22Rv1 (cell line): ENCODE results near the gene PLXNA2.

ENCODE experiments used
- H3K27ac ChIP-seq: fragments of 450-650 bp; 2 replicates; pipeline ENCODE4 v1.5.1; 2017
- CTCF ChIP-seq: fragments of 450-650 bp; IDR thresholded peaks from 2 replicates; pipeline ENCODE4 v1.5.1; 2017; ENCODE audit warnings: mild to moderate bottlenecking
- ZFX ChIP-seq: fragments of 450-650 bp; IDR thresholded peaks from 2 replicates; pipeline ENCODE4 v1.6.1; 2017; ENCODE audit warnings: antibody characterized with exemption, borderline replicate concordance

Gene PLXNA2

GRCh38 chr1:208243967-208244916 is at the start of gene PLXNA2:
Gene PLXNA2 (minus strand): TSS chr1:208244384. CDS start chr1:208217922, 26,462 bp downstream.
- H3K27ac ChIP-seq: peak within 1 kb of the TSS; percentile 82
- TF ChIP-seq CTCF (no peak), ZFX (no peak)

GRCh38 chr1:208292908-208293307 is 48.7 kb upstream of the PLXNA2 start:
- no peak overlapping the region for H3K27ac ChIP-seq

GRCh38 chr1:208291923-208292711 is 47.9 kb upstream of the PLXNA2 start:
- TF ChIP-seq ZFX (no peak), CTCF (no peak)
- H3K27ac ChIP-seq: no peak overlapping the region

More at GRCh38 chr1:208292908-208293307, 48.7 kb upstream of the PLXNA2 start:
- TF ChIP-seq ZFX: no peak

- TF ChIP-seq ZFX (no peak), CTCF (no peak)
- no peak overlapping the region for H3K27ac ChIP-seq
Measured at GRCh38 chr1:208291129-208291528, 46.9 kb upstream of the PLXNA2 start.

- no peak overlapping the region for H3K27ac ChIP-seq
- no peak for TF ChIP-seq CTCF
- TF ChIP-seq ZFX: no peak
Measured at GRCh38 chr1:208289716-208290115, 45.5 kb upstream of the PLXNA2 start.

GRCh38 chr1:208288495-208288894 is 44.3 kb upstream of the PLXNA2 start:
- H3K27ac ChIP-seq: no peak overlapping the region
- TF ChIP-seq CTCF (no peak), ZFX (no peak)

- H3K27ac ChIP-seq: no peak overlapping the region
- TF ChIP-seq ZFX: no peak
- TF ChIP-seq CTCF: no peak
Measured at GRCh38 chr1:208280681-208281450, 36.7 kb upstream of the PLXNA2 start.
